Measurements from ENCODE around the gene VIPAS39. TPM values are rescaled to one million over a fixed set of nuclear protein-coding genes. Genes with fewer than 3 reads are reported as not detected.

The VIPAS39 gene
- total and polyA plus RNA-seq, 9 of the 15 experiments (the other 6 are each of a cell fraction or from before 2014, with no cell fraction given) = 5.7 to 25.6 (median 9.9) TPM

DNA sequence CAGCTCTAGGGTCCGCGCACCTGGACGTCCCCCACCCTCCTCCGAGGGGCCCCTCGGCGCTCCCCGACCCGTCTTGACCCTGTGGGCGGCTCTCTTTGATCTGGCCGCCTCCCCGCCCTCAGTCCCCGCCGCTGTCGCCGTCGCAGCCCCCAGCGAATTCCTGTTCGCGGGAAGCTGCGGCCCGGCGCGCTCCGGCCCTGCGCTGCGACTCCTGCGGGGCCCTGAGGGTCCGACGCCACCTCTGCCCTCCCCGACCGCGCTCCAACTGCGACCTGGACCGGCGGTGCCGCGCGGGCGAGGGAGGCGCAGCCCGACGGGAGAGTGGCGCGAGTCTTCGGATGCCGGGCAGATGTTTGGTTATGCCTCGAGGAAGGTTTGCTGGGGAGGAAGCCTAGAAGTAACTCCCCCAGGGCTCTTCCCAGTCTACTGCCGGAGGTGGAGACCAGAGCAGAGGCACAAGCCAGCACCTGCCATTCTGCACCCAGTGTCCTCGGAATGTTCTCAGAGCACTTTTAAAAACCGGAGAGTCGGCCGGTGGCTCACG, 41.7 kb upstream of the VIPAS39 start:
- no peak; the same call in none of the 3 replicates for ATAC-seq
- H3K79me2 ChIP-seq (ENCODE audit: control insufficient read depth, insufficient read depth, low read length) = no peaks in the 10 kb centered on the region
- H4K20me1 ChIP-seq (replicated peaks; ENCODE audit: control insufficient read depth, insufficient read depth, low read length) = no peaks in the 10 kb centered on the region; the same call in 1 of the 2 replicates
- H3K9ac ChIP-seq (ENCODE audit: insufficient read depth in 1 of 2, low read depth in 2 of 2, low read length in 2 of 2) = peak overlapping the region in 1 of 2 experiments; percentile 78; a peak in 2 of 4 replicates
- WGBS (ENCODE audit: insufficient coverage, low coverage, missing lambda C conversion rate) = 10% methylated on average over 20 of the region's 53 CpGs
- intact Hi-C loops (cut with micrococcal nuclease) (no loop called here), in situ Hi-C loops (cut with MboI) (no loop called here)
- no peak overlapping the region for H3K27ac ChIP-seq (ENCODE audit: extremely low read depth, low read depth, low read length)
- no TSS peak for BruUV-seq (replicated peaks)
- H3K9me1 ChIP-seq (ENCODE audit: control insufficient read depth, insufficient read depth, low read length) = no peaks in the 10 kb centered on the region
- no peaks in the 10 kb centered on the region for H3K36me3 ChIP-seq (ENCODE audit: control insufficient read depth, insufficient read depth, low read length)
- H3K27me3 ChIP-seq (ENCODE audit: control insufficient read depth in 2 of 2, insufficient read depth in 2 of 2, low read length in 2 of 2) = peaks cover 6 to 21% of the 10 kb centered on the region in 2 experiments; a peak in 3 of 5 replicates
- CTCF ChIA-PET (ENCODE audit: low intra/inter-chr PET ratio) = no interaction called here
- POLR2A ChIA-PET = no interaction called here
- H3K4me2 ChIP-seq (ENCODE audit: insufficient read depth, low read length) = 0 out of 2 replicates have a peak overlapping the region, but pooled peaks have one; percentile 11
- peaks cover 0 to 19% of the 10 kb centered on the region in 2 experiments; a peak in 3 of 5 replicates for H3K4me1 ChIP-seq (replicated peaks in 1 of 2; ENCODE audit: control insufficient read depth in 2 of 2, insufficient read depth in 2 of 2, low read length in 2 of 2)
- FAIRE-seq = no peak
- peak overlapping the region; percentile 34 for H3K4me3 ChIP-seq
- H3K9me3 ChIP-seq (replicated peaks; ENCODE audit: control insufficient read depth, insufficient read depth, low read depth, low read length) = no peaks in the 10 kb centered on the region
- DNase-seq (ENCODE audit: extremely low read depth in 1 of 4, low spot score in 3 of 4) = no peak
- H2AFZ ChIP-seq (ENCODE audit: low read depth, low read length) = no peak overlapping the region
- TF ChIP-seq TARDBP (IDR thresholded peaks at IDR 0.05) (no peak), SMARCE1 (IDR thresholded peaks at IDR 0.05) (no peak), SNRNP70 (optimal IDR thresholded peaks at IDR 0.05; ENCODE audit: low read depth, low read length) (no peak), HNRNPH1 (optimal IDR thresholded peaks at IDR 0.05; ENCODE audit: low read depth, low read length) (no peak), ATF7 (IDR thresholded peaks at IDR 0.05) (no peak), ZNF586 (CRISPR knock-in tag; conservative IDR thresholded peaks at IDR 0.05) (no peak), ZNF75A (CRISPR knock-in tag; IDR thresholded peaks at IDR 0.05) (no peak), ZNF212 (CRISPR knock-in tag; IDR thresholded peaks at IDR 0.05) (no peak), ATF1 (CRISPR knock-in tag; IDR thresholded peaks at IDR 0.05) (no peak), ATF1 (tag; IDR thresholded peaks at IDR 0.05) (no peak), ZNF324 (CRISPR knock-in tag; IDR thresholded peaks at IDR 0.05) (no peak), SMAD4 (CRISPR knock-in tag; conservative IDR thresholded peaks at IDR 0.05) (no peak), HSF4 (CRISPR knock-in tag; IDR thresholded peaks at IDR 0.05; ENCODE audit: borderline replicate concordance) (no peak), GATAD2A (IDR thresholded peaks at IDR 0.05) (no peak), ZNF263 (CRISPR knock-in tag; IDR thresholded peaks at IDR 0.05; ENCODE audit: borderline replicate concordance) (no peak)
- TF ChIP-seq, protein P1, sequence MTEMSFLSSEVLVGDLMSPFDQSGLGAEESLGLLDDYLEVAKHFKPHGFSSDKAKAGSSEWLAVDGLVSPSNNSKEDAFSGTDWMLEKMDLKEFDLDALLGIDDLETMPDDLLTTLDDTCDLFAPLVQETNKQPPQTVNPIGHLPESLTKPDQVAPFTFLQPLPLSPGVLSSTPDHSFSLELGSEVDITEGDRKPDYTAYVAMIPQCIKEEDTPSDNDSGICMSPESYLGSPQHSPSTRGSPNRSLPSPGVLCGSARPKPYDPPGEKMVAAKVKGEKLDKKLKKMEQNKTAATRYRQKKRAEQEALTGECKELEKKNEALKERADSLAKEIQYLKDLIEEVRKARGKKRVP (CRISPR knock-in tag; IDR thresholded peaks at IDR 0.05) = no peak
- TF ChIP-seq, protein P2, sequence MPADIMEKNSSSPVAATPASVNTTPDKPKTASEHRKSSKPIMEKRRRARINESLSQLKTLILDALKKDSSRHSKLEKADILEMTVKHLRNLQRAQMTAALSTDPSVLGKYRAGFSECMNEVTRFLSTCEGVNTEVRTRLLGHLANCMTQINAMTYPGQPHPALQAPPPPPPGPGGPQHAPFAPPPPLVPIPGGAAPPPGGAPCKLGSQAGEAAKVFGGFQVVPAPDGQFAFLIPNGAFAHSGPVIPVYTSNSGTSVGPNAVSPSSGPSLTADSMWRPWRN (IDR thresholded peaks at IDR 0.05; ENCODE audit: low read depth) = no peak
- TF ChIP-seq, protein P3, sequence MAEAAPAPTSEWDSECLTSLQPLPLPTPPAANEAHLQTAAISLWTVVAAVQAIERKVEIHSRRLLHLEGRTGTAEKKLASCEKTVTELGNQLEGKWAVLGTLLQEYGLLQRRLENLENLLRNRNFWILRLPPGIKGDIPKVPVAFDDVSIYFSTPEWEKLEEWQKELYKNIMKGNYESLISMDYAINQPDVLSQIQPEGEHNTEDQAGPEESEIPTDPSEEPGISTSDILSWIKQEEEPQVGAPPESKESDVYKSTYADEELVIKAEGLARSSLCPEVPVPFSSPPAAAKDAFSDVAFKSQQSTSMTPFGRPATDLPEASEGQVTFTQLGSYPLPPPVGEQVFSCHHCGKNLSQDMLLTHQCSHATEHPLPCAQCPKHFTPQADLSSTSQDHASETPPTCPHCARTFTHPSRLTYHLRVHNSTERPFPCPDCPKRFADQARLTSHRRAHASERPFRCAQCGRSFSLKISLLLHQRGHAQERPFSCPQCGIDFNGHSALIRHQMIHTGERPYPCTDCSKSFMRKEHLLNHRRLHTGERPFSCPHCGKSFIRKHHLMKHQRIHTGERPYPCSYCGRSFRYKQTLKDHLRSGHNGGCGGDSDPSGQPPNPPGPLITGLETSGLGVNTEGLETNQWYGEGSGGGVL (CRISPR knock-in tag; IDR thresholded peaks at IDR 0.05) = no peak
- TF ChIP-seq, protein P4, sequence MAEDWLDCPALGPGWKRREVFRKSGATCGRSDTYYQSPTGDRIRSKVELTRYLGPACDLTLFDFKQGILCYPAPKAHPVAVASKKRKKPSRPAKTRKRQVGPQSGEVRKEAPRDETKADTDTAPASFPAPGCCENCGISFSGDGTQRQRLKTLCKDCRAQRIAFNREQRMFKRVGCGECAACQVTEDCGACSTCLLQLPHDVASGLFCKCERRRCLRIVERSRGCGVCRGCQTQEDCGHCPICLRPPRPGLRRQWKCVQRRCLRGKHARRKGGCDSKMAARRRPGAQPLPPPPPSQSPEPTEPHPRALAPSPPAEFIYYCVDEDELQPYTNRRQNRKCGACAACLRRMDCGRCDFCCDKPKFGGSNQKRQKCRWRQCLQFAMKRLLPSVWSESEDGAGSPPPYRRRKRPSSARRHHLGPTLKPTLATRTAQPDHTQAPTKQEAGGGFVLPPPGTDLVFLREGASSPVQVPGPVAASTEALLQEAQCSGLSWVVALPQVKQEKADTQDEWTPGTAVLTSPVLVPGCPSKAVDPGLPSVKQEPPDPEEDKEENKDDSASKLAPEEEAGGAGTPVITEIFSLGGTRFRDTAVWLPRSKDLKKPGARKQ (CRISPR knock-in tag; IDR thresholded peaks at IDR 0.05) = no peak
- TF ChIP-seq, protein P5, sequence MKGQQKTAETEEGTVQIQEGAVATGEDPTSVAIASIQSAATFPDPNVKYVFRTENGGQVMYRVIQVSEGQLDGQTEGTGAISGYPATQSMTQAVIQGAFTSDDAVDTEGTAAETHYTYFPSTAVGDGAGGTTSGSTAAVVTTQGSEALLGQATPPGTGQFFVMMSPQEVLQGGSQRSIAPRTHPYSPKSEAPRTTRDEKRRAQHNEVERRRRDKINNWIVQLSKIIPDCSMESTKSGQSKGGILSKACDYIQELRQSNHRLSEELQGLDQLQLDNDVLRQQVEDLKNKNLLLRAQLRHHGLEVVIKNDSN (CRISPR knock-in tag; IDR thresholded peaks at IDR 0.05) = no peak
